Kidney epithelial cell (primary cell): ENCODE results near the gene GNG12. TPM values are rescaled to one million over a fixed set of nuclear protein-coding genes. Genes with fewer than 3 reads are reported as not detected.

ENCODE experiments used
- DNase-seq: peaks from one replicate; pipeline ENCODE4 v3.0.0-alpha.2; 2010; ENCODE audit warnings: low read depth
- H3K27me3 ChIP-seq: 2 replicates; pipeline ENCODE4 v1.6.0; 2011; ENCODE audit warnings: low read length; ENCODE audit not compliant: control insufficient read depth, insufficient read depth
- H3K36me3 ChIP-seq: 2 replicates; pipeline ENCODE4 v1.5.1; 2011; ENCODE audit warnings: low read length; ENCODE audit not compliant: control insufficient read depth, insufficient read depth
- H3K4me3 ChIP-seq: 2 replicates; pipeline ENCODE4 v1.5.1; 2011; ENCODE audit warnings: low read depth, mild to moderate bottlenecking, control low read depth, low read length
- CTCF ChIP-seq: IDR thresholded peaks from 2 replicates; pipeline ENCODE4 v1.5.1; 2011; ENCODE audit warnings: mild to moderate bottlenecking, moderate library complexity, low read length, control low read depth, inconsistent platforms; ENCODE audit not compliant: insufficient read depth, poor library complexity, severe bottlenecking
- total RNA-seq: library from RNA; depleted of rRNA; stranded (reverse); fragments of >200 nt; gene quantifications from 2 replicates; pipeline ENCODE4 v1.2.3, GENCODE V29; 2015

The GNG12 gene
- total RNA-seq, 1 donor from 2014 or later: 85.7 TPM

DNA sequence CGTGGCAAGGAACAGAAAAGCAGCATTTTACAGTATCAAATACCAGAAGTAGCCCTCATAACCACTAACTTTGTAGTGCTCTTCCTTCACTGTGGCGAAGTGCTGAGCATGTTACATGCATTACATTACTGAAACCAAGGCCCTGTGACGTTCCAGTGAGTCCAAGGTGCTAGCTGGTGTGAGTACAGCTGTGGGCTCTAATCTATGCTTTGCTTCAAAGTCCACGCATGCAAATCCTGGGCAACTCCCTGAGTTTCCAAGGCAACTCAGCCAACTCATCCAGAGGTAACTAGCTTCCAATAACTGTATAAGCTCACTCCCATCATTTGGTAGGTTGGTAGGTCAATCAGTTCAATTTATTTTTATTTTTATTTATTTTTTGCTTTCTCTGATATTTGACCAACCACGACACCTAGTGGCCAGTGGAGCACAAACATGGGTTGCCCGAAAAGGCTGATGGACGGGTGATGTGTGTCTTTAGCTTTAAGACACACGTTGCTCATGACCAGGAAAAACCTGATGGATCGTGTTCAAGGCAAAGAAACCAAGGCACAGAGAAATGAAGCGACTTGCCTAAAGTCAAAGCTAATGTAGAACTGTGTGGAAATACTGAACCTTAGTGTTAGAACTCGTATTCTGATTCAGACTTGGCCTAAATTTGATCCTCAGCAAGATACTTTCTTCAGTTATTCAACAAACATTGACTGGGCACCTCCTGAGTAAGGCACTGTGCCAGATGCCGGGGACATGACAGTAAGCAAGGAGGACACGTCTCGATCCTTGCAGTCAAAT is 73.0 kb downstream of the GNG12 start:
- no peaks in the 10 kb centered on the region for H3K27me3 ChIP-seq
- H3K4me3 ChIP-seq: no peak overlapping the region
- no peaks in the 10 kb centered on the region for H3K36me3 ChIP-seq
- DNase-seq: peak; percentile 72
- peak; percentile 81 for TF ChIP-seq CTCF

- no peak overlapping the region for H3K4me3 ChIP-seq
- H3K27me3 ChIP-seq: no peaks in the 10 kb centered on the region
- H3K36me3 ChIP-seq: no peaks in the 10 kb centered on the region
- TF ChIP-seq CTCF: no peak
- DNase-seq: no peak
Observed at GRCh38 chr1:67759692-67760029, 73.6 kb downstream of the GNG12 start.

DNA sequence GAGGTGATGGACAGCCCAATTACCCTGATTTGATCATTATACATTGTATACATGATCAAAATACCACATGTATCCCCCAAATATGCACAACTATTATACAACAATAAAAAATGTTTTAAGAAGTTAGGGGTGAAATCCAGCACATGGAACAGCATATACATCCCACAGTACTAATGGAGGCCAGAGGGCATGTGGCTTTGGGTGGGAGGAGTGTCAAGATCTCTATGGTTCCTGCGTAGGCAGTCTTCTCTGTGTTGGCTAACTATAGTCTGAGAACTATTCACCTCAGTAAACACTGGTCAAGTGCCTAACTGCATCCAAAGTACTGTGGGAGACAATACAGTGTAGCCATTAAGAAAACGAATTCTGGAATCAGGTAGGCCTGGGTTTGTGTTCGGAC is 74.2 kb downstream of the GNG12 start:
- H3K27me3 ChIP-seq: no peaks in the 10 kb centered on the region
- TF ChIP-seq CTCF: no peak
- no peak for DNase-seq
- H3K36me3 ChIP-seq: no peaks in the 10 kb centered on the region
- no peak overlapping the region for H3K4me3 ChIP-seq

GRCh38 chr1:67755619-67756018 is 77.6 kb downstream of the GNG12 start:
- no peak overlapping the region for H3K4me3 ChIP-seq
- H3K27me3 ChIP-seq: no peaks in the 10 kb centered on the region
- no peaks in the 10 kb centered on the region for H3K36me3 ChIP-seq
- DNase-seq: no peak
- no peak for TF ChIP-seq CTCF

GRCh38 chr1:67755160-67755559 is 78.1 kb downstream of the GNG12 start:
- no peak overlapping the region for H3K4me3 ChIP-seq
- DNase-seq: no peak
- no peaks in the 10 kb centered on the region for H3K36me3 ChIP-seq
- no peak for TF ChIP-seq CTCF
- no peaks in the 10 kb centered on the region for H3K27me3 ChIP-seq

DNA sequence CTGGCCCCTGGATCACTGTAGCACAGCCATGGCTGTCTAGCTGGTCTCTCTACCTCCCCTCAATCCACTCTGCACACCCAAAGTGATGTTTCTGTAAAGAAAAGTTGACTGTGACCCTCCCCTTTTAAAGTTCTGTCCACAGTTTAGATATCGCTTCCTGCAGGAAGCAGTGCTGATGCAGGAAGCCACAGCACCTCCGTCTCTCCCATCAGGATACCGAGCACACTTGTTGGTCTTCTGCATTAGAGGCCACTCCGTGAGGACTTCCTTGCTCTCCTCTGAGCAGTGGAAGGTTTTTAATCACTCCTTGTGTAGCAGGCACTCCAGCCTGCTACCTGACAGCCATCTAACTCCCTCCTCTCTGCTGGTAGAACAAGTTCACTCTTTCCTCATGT is 78.7 kb downstream of the GNG12 start:
- no peak overlapping the region for H3K4me3 ChIP-seq
- no peaks in the 10 kb centered on the region for H3K27me3 ChIP-seq
- H3K36me3 ChIP-seq: no peaks in the 10 kb centered on the region
- TF ChIP-seq CTCF: no peak
- no peak for DNase-seq
